PC-3 (cell line): ENCODE data around the gene TNFRSF18.

Source experiments
- CTCF ChIP-seq: fragments of 300-600 bp; sonication (generic); conservative IDR thresholded peaks from 2 replicates; pipeline ENCODE4 v1.5.1; 2017; ENCODE audit warnings: antibody characterized with exemption, low read depth, mild to moderate bottlenecking, low read length
- EZH2 ChIP-seq: fragments of 300-600 bp; sonication (generic); IDR thresholded peaks from one replicate; pipeline ENCODE4 v1.6.1; 2017; ENCODE audit warnings: antibody characterized with exemption, mild to moderate bottlenecking, low read length; ENCODE audit not compliant: unreplicated experiment
- EZH2phosphoT487 ChIP-seq: fragments of 300-600 bp; sonication (generic); IDR thresholded peaks from 2 replicates; pipeline ENCODE4 v1.6.1; 2018; ENCODE audit warnings: mild to moderate bottlenecking, antibody characterized with exemption, low read length, borderline replicate concordance

- no peak for TF ChIP-seq EZH2phosphoT487
- no peak for TF ChIP-seq CTCF
- TF ChIP-seq EZH2 = no peak
These were observed 48.7 kb upstream of the TNFRSF18 start for GRCh38 chr1:1255078-1255477.
